HepG2 (cell line): ENCODE results near the gene PLB1. TPM values are rescaled to one million over a fixed set of nuclear protein-coding genes. Genes with fewer than 3 reads are reported as not detected.

Experiments used
- ATAC-seq: fragments of 200-7000 bp; cut with Tn5 transposase; 3 replicates; pipeline ENCODE4 v1.9.1; 2020; ENCODE audit warnings: mild to moderate bottlenecking, moderate library complexity
- BruUV-seq: library from RNA; stranded (reverse); fragments of 400-500 nt; replicated peaks from 2 replicates; lab custom pipeline; 2021; lab: Mats Ljungman, UMichigan
- CTCF ChIA-PET: fragments of 300-600 bp; formaldehyde crosslinking; extraction: SDS; loops from one replicate; lab custom pipeline; 2021; ENCODE audit warnings: low total read pairs, inconsistent platforms, low intra/inter-chr PET ratio; lab: Yijun Ruan, JAX
- POLR2A ChIA-PET: fragments of 350-600 bp; sonication (Branson Sonifier 250); formaldehyde crosslinking; loops from one replicate; lab custom pipeline; 2020; ENCODE audit warnings: antibody characterized with exemption, inconsistent platforms; lab: Yijun Ruan, JAX
- DNase-seq: peaks from one replicate; pipeline ENCODE4 v3.0.0-alpha.2; 2015; ENCODE audit warnings: low spot score
- FAIRE-seq: peaks from 3 replicates; lab custom pipeline; 2011; peaks lifted over from hg19 to GRCh38; lab: Jason Lieb, UNC
- H2AFZ ChIP-seq: one replicate; pipeline ENCODE4 v1.6.1; 2011; ENCODE audit warnings: low read length, inconsistent platforms
- H3K27ac ChIP-seq: fragments of 300-600 bp; 3 replicates; pipeline ENCODE4 v1.8.0; 2011; ENCODE audit warnings: mixed run types, mild to moderate bottlenecking, mixed read lengths, low read length, inconsistent platforms; ENCODE audit not compliant: insufficient read depth; ENCODE audit errors: extremely low read length
- H3K27me3 ChIP-seq, 2 experiments: fragments of 200-600 bp in 1 of 2; 2 replicates in 1 of 2; 3 replicates in 1 of 2; pipeline versions ENCODE4 v1.6.0 to v1.8.0; 2011; ENCODE audit warnings: low read length in 2 of 2, mild to moderate bottlenecking in 2 of 2, moderate library complexity in 2 of 2, inconsistent platforms in 1 of 2; ENCODE audit not compliant: insufficient read depth in 2 of 2, control insufficient read depth in 1 of 2
- H3K36me3 ChIP-seq, 2 experiments: fragments of 200-600 bp in 1 of 2; replicated peaks in 1 of 2; 2 replicates in 1 of 2; 3 replicates in 1 of 2; pipeline versions ENCODE4 v1.5.1 to v1.8.0; 2011; ENCODE audit warnings: low read length in 2 of 2, inconsistent platforms in 1 of 2; ENCODE audit not compliant: insufficient read depth in 2 of 2, control insufficient read depth in 1 of 2
- H3K4me1 ChIP-seq: 2 replicates; pipeline ENCODE4 v1.5.1; 2012; ENCODE audit warnings: low read length, inconsistent platforms; ENCODE audit not compliant: insufficient read depth
- H3K4me2 ChIP-seq: 2 replicates; pipeline ENCODE4 v1.6.0; 2011; ENCODE audit warnings: low read depth, low read length, inconsistent platforms
- H3K4me3 ChIP-seq, 3 experiments: fragments of 200-600 bp in 1 of 3; sonication (generic), shearing (Covaris generic) in 1 of 3; replicated peaks in 1 of 3; 2 replicates each; pipeline ENCODE4 v1.5.1; 2011 to 2016; ENCODE audit warnings: low read length in 3 of 3, inconsistent platforms in 2 of 3, low read depth in 2 of 3, mild to moderate bottlenecking in 2 of 3, control low read depth in 1 of 3, mixed read lengths in 1 of 3; ENCODE audit not compliant: insufficient read depth in 1 of 3
- H3K79me2 ChIP-seq: one replicate; pipeline ENCODE4 v1.6.1; 2011; ENCODE audit warnings: low read length, inconsistent platforms; ENCODE audit not compliant: insufficient read depth
- H3K9ac ChIP-seq: 2 replicates; pipeline ENCODE4 v1.6.0; 2011; ENCODE audit warnings: mild to moderate bottlenecking, low read depth, low read length, inconsistent platforms; ENCODE audit not compliant: insufficient read depth
- H3K9me3 ChIP-seq: 2 replicates; pipeline ENCODE4 v1.5.1; 2012; ENCODE audit warnings: mild to moderate bottlenecking, low read length
- H4K20me1 ChIP-seq: 2 replicates; pipeline ENCODE4 v1.6.0; 2011; ENCODE audit warnings: inconsistent platforms, mild to moderate bottlenecking, low read length, moderate library complexity; ENCODE audit not compliant: insufficient read depth
- ETV5 ChIP-seq: IDR thresholded peaks from 2 replicates; pipeline ENCODE4 v1.6.1; 2018; ENCODE audit warnings: missing biosample characterization, missing genetic modification reagents, inconsistent platforms, borderline replicate concordance
- FOXJ3 ChIP-seq: sonication (generic); formaldehyde crosslinking; IDR thresholded peaks from 2 replicates; pipeline ENCODE4 v1.4.0; 2020; ENCODE audit warnings: missing genetic modification reagents, mild to moderate bottlenecking, borderline replicate concordance
- MAF1 ChIP-seq: sonication (generic); formaldehyde crosslinking; IDR thresholded peaks from 2 replicates; pipeline ENCODE4 v1.5.0; 2020; ENCODE audit warnings: missing genetic modification reagents, borderline replicate concordance
- MIER3 ChIP-seq: IDR thresholded peaks from 2 replicates; pipeline ENCODE4 v1.6.1; 2016; ENCODE audit warnings: missing compliant biosample characterization, borderline replicate concordance
- NFKBIZ ChIP-seq: IDR thresholded peaks from 2 replicates; pipeline ENCODE4 v1.6.1; 2018; ENCODE audit warnings: missing genetic modification reagents, missing compliant biosample characterization
- NR2F2 ChIP-seq: IDR thresholded peaks from 2 replicates; pipeline ENCODE4 v1.6.1; 2012; ENCODE audit warnings: low read depth, inconsistent platforms, borderline replicate concordance
- SIN3B ChIP-seq: fragments of 150-350 bp; IDR thresholded peaks from 2 replicates; pipeline ENCODE4 v1.6.1; 2014; ENCODE audit warnings: low read length
- SMARCE1 ChIP-seq: fragments of 450-650 bp; IDR thresholded peaks from 2 replicates; pipeline ENCODE4 v1.6.1; 2017; ENCODE audit warnings: borderline replicate concordance
- SOX5 ChIP-seq: IDR thresholded peaks from 2 replicates; pipeline ENCODE4 v1.6.1; 2016; ENCODE audit warnings: borderline replicate concordance
- TCF7L2 ChIP-seq: IDR thresholded peaks from 2 replicates; pipeline ENCODE4 v1.6.1; 2011; ENCODE audit warnings: mild to moderate bottlenecking, low read depth, low read length, moderate library complexity
- ZBTB20 ChIP-seq: sonication (generic); formaldehyde crosslinking; IDR thresholded peaks from 2 replicates; pipeline ENCODE4 v1.8.1; 2023; ENCODE audit warnings: missing genetic modification reagents, low read depth, mild to moderate bottlenecking, borderline replicate concordance
- ZFAT ChIP-seq: sonication (generic); formaldehyde crosslinking; conservative IDR thresholded peaks from 2 replicates; pipeline ENCODE4 v1.8.1; 2023; ENCODE audit warnings: missing genetic modification reagents, inconsistent platforms
- ZFP36L2 ChIP-seq: sonication (generic); formaldehyde crosslinking; IDR thresholded peaks from 2 replicates; pipeline ENCODE4 v1.4.0; 2020; ENCODE audit warnings: missing genetic modification reagents
- ZNF281 ChIP-seq: sonication (generic); formaldehyde crosslinking; IDR thresholded peaks from 2 replicates; pipeline ENCODE4 v1.4.0; 2020; ENCODE audit warnings: missing genetic modification reagents, borderline replicate concordance
- ZNF891 ChIP-seq: sonication (generic); formaldehyde crosslinking; IDR thresholded peaks from 2 replicates; pipeline ENCODE4 v1.5.0; 2020; ENCODE audit warnings: mild to moderate bottlenecking, missing genetic modification reagents
- WGBS: methylation state at CpG from one replicate; pipeline ENCODE4 v1.1.6; 2017; ENCODE audit warnings: low lambda C conversion rate; 5-methylcytosine and 5-hydroxymethylcytosine counted together
- in situ Hi-C: cut with HindIII; loops from 2 replicates; pipeline ENCODE4 v1.10.0; 2017; ENCODE audit warnings: low pct_unique_long_range_greater_than_20kb; ENCODE audit not compliant: extremely low pct_ligation_motif_present
- intact Hi-C: fragments of 100-400 bp; cut with micrococcal nuclease; formaldehyde crosslinking; loops from one replicate; pipeline ENCODE4 v1.10.0; 2022; ENCODE audit not compliant: unreplicated experiment
- polyA plus RNA-seq, 8 experiments: library from polyadenylated mRNA; depleted of rRNA in 3 of 8; stranded (reverse) in 7 of 8; unstranded in 1 of 8; fragments of >200 nt; fragmentation: Illumina TruSeq in 4 of 8; extraction: Trizol in 4 of 8; gene quantifications; 2 replicates each; pipeline versions ENCODE4 v1.2.1 to v1.2.3, GENCODE V29; 2011 to 2016; ENCODE audit warnings: low read depth in 4 of 8, missing spikeins in 1 of 8, mixed read lengths in 1 of 8; ENCODE audit not compliant: insufficient read depth in 1 of 8
- total RNA-seq, 5 experiments: library from RNA; depleted of rRNA; stranded (reverse); fragments of >200 nt; fragmentation: Illumina TruSeq; extraction: Trizol; gene quantifications; 2 replicates each; pipeline ENCODE4 v1.2.3, GENCODE V29; 2016; ENCODE audit warnings: low read depth in 1 of 5

PLB1 gene
- total and polyA plus RNA-seq, 2 of the 13 experiments (the other 11 are each of a cell fraction or from before 2014, with no cell fraction given) = 0.20 to 1.8 TPM

- TF ChIP-seq NR2F2 (no peak), ETV5 (no peak)
Measured at GRCh38 chr2:28613633-28614501, 118.0 kb downstream of the PLB1 start (continued).

GRCh38 chr2:28615706-28616105 is 119.8 kb downstream of the PLB1 start:
- TF ChIP-seq NFKBIZ (CRISPR knock-in tag) (no peak), ZFP36L2 (no peak), ZBTB20 (CRISPR knock-in tag) (no peak), FOXJ3 (CRISPR knock-in tag) (no peak), SMARCE1 (no peak), ZFAT (CRISPR knock-in tag) (no peak), SOX5 (CRISPR knock-in tag) (no peak), SIN3B (no peak), TCF7L2 (no peak), MIER3 (CRISPR knock-in tag) (no peak), ZNF891 (CRISPR knock-in tag) (no peak), MAF1 (CRISPR knock-in tag) (no peak), ZNF281 (CRISPR knock-in tag) (no peak)
- ChIA-PET POLR2A (interaction anchor here (1.1 kb wide), 1 partner anchor 31 kb away, joined by 3 read pairs; no protein-coding TSS in a partner anchor), CTCF (no interaction called here)
- Histone ChIP-seq H4K20me1 (no peaks in the 10 kb centered on the region), H3K4me2 (no peak overlapping the region), H3K4me1 (peaks cover 47% of the 10 kb centered on the region), H3K9ac (no peak overlapping the region), H3K9me3 (no peaks in the 10 kb centered on the region), H2AFZ (no peak overlapping the region), H3K27ac (no peak overlapping the region), H3K36me3 (no peaks in the 10 kb centered on the region), H3K27me3 (peaks cover 0 to 16% of the 10 kb centered on the region in 2 experiments; a peak in 3 of 5 replicates), H3K4me3 (no peak overlapping the region), H3K79me2 (no peaks in the 10 kb centered on the region)
- FAIRE-seq = no peak
- no peak for ATAC-seq
- intact Hi-C loops (no loop called here), in situ Hi-C loops (no loop called here)
- BruUV-seq = no TSS peak
- DNase-seq = no peak
- WGBS = 38% methylated on average over 6 of the region's 6 CpGs
